AG20443 (cell line): Measurements from ENCODE around the gene KCND2.

ENCODE experiments used
- DNase-seq: peaks from one replicate; pipeline ENCODE4 v3.0.0; 2012; ENCODE audit warnings: low spot score, mixed read lengths

Gene KCND2

GRCh38 chr7:120412139-120413050 lies 139.4 kb downstream of the KCND2 start:
- DNase-seq, result no peak

GRCh38 chr7:120413164-120413563 lies 140.2 kb downstream of the KCND2 start:
- DNase-seq, result no peak

- no peak for DNase-seq
Measured at GRCh38 chr7:120417244-120417979, 144.4 kb downstream of the KCND2 start.

GRCh38 chr7:120421151-120421651 lies 148.2 kb downstream of the KCND2 start:
- no peak for DNase-seq

- no peak for DNase-seq
Measured at GRCh38 chr7:120431016-120431415, 158.0 kb downstream of the KCND2 start.

GRCh38 chr7:120436487-120437060 lies 163.6 kb downstream of the KCND2 start:
- no peak for DNase-seq

GRCh38 chr7:120441850-120442249 lies 168.9 kb downstream of the KCND2 start:
- no peak for DNase-seq

GRCh38 chr7:120442838-120443237 lies 169.9 kb downstream of the KCND2 start:
- DNase-seq, result no peak

- DNase-seq, result no peak
Measured at GRCh38 chr7:120444650-120445049, 171.7 kb downstream of the KCND2 start.

- no peak for DNase-seq
Measured at GRCh38 chr7:120445276-120445675, 172.3 kb downstream of the KCND2 start.

- no peak for DNase-seq
Measured at GRCh38 chr7:120452665-120453064, 179.7 kb downstream of the KCND2 start.

GRCh38 chr7:120456699-120457098 lies 183.7 kb downstream of the KCND2 start:
- no peak for DNase-seq

- no peak for DNase-seq
Measured at GRCh38 chr7:120460949-120461348, 188.0 kb downstream of the KCND2 start.

- DNase-seq, result no peak
Measured at GRCh38 chr7:120462991-120463390, 190.0 kb downstream of the KCND2 start.

GRCh38 chr7:120464104-120464503 lies 191.1 kb downstream of the KCND2 start:
- DNase-seq, result no peak

- DNase-seq, result no peak
Measured at GRCh38 chr7:120467676-120468075, 194.7 kb downstream of the KCND2 start.

GRCh38 chr7:120468611-120469010 lies 195.6 kb downstream of the KCND2 start:
- no peak for DNase-seq

GRCh38 chr7:120472892-120473291 lies 199.9 kb downstream of the KCND2 start:
- DNase-seq, result no peak

- no peak for DNase-seq
Measured at GRCh38 chr7:120473352-120473751, 200.4 kb downstream of the KCND2 start.

- DNase-seq, result no peak
Measured at GRCh38 chr7:120475994-120476393, 203.0 kb downstream of the KCND2 start.

- no peak for DNase-seq
Measured at GRCh38 chr7:120480472-120480871, 207.5 kb downstream of the KCND2 start.

GRCh38 chr7:120480930-120481329 lies 208.0 kb downstream of the KCND2 start:
- no peak for DNase-seq

- no peak for DNase-seq
Measured at GRCh38 chr7:120486164-120486563, 213.2 kb downstream of the KCND2 start.
